Suppressor macrophage (primary cell): ENCODE measurements around the gene SCN1B.
"Not testable (repeated sequence)": the region's sequence is repeated elsewhere in the genome, so short reads cannot be mapped to it uniquely, and the experiment has no call there.

ENCODE experiments used
- DNase-seq, 4 experiments: peaks; one replicate each; pipeline ENCODE4 v3.0.0-alpha.2; 2020 to 2022

The SCN1B gene

GRCh38 chr19:35037716-35038622 lies 7.7 kb downstream of the SCN1B start:
- peak; percentile 17 to 53 (median 46) for DNase-seq

- peak; percentile 61 to 80 (median 67) for DNase-seq
Measured at GRCh38 chr19:35038623-35039512, 8.6 kb downstream of the SCN1B start.

- peak in 1 of 4 experiments; percentile 10 for DNase-seq
Measured at GRCh38 chr19:35039881-35040825, 9.9 kb downstream of the SCN1B start.

GRCh38 chr19:35040826-35041547 lies 10.7 kb downstream of the SCN1B start:
- DNase-seq = peak; percentile 48 to 87 (median 72)

- DNase-seq = no peak
Measured at GRCh38 chr19:35041548-35042055, 11.3 kb downstream of the SCN1B start, which contains the start of gene HPN. Gene HPN (plus strand): TSS chr19:35041721. CDS start chr19:35042507, 786 bp downstream.

- DNase-seq = no peak
Measured at GRCh38 chr19:35042056-35042730, 11.9 kb downstream of the SCN1B start.

GRCh38 chr19:35042954-35043604 lies 12.8 kb downstream of the SCN1B start:
- no peak for DNase-seq

GRCh38 chr19:35043906-35044305 lies 13.6 kb downstream of the SCN1B start:
- DNase-seq = no peak

GRCh38 chr19:35044317-35045117 lies 14.2 kb downstream of the SCN1B start:
- peak; percentile 64 to 82 (median 72) for DNase-seq

GRCh38 chr19:35045667-35046300 lies 15.5 kb downstream of the SCN1B start:
- DNase-seq = peak; percentile 67 to 84 (median 81)

- DNase-seq = no peak
Measured at GRCh38 chr19:35046461-35046860, 16.2 kb downstream of the SCN1B start.

- peak in 1 of 4 experiments; percentile 1 for DNase-seq
Measured at GRCh38 chr19:35048911-35049411, 18.7 kb downstream of the SCN1B start.

- no peak for DNase-seq
Measured at GRCh38 chr19:35049456-35049855, 19.2 kb downstream of the SCN1B start.

- DNase-seq = peak in 1 of 4 experiments; percentile 0
Measured at GRCh38 chr19:35050662-35051061, 20.4 kb downstream of the SCN1B start.

GRCh38 chr19:35051268-35051667 lies 21.0 kb downstream of the SCN1B start:
- DNase-seq = not testable (repeated sequence)

GRCh38 chr19:35051796-35052195 lies 21.5 kb downstream of the SCN1B start:
- DNase-seq = no peak

GRCh38 chr19:35052599-35053190 lies 22.4 kb downstream of the SCN1B start:
- DNase-seq = no peak
